GM19468 (cell line): ENCODE data around the gene ABCC3.

Experiments used
- ATAC-seq: cut with Tn5 transposase; IDR thresholded peaks from one replicate; pipeline ENCODE4 v1.9.1; 2021; ENCODE audit warnings: mild to moderate bottlenecking, moderate library complexity, moderate number of reproducible peaks; ENCODE audit not compliant: unreplicated experiment; ENCODE audit errors: extremely low read depth

The ABCC3 gene

DNA sequence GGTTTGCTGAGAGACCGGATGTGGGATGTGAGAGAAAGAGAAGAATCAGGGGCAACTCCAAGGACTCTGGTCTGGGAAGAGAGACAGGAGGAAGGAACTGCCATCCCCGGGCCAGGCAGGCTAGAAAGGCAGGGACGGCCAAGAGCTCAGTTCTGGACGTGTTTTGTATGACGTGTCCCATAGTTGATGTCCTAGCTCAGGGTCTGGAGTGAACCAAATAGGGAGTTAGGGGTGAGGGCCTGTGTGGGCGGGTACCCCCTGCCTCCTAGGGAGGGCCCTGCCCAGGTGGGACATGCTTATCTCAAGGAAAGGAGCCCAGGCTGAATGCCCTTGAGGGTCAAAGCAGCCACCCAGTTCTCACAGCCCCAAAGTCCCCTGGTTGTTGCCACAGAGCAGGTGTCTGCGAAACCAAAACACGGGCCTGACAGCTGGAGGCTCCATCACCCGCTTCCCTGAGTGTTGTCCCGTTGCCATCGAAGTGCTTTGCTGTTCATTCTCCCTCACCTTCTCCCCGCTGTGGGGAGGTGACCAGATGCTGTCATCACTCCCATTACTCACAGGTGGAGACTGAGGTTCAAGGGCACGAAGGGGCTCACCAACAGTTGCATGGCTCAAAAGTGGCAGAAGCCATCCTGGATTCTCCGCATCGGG, 7.5 kb downstream of the ABCC3 start:
- ATAC-seq, result no peak

- ATAC-seq, result no peak
Observed at GRCh38 chr17:50642722-50643656, 8.3 kb downstream of the ABCC3 start.

GRCh38 chr17:50645748-50646682, 11.3 kb downstream of the ABCC3 start:
- no peak for ATAC-seq

DNA sequence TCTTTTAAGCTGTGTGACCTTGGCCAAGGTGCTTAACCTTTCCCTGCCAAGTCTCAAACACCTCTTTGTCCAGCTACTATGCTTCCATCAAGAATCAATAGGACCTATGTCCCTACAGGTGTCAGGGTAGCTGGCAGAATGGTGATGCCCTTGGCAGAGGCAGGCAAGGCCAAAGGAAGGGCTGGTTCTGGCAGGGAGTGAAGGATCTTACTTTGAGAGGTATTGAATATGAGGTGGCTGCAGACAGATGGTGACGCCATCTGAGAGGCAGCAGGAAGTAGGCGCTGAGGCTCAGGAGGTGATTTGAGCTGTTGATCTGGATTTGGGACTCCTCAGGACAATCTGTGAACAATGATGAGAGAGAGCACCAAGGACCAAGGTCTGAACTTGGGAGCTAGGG, 12.5 kb downstream of the ABCC3 start:
- no peak for ATAC-seq

- ATAC-seq, result no peak
Observed at GRCh38 chr17:50649042-50649908, 14.6 kb downstream of the ABCC3 start.

GRCh38 chr17:50651661-50652060, 17.0 kb downstream of the ABCC3 start:
- ATAC-seq, result no peak

DNA sequence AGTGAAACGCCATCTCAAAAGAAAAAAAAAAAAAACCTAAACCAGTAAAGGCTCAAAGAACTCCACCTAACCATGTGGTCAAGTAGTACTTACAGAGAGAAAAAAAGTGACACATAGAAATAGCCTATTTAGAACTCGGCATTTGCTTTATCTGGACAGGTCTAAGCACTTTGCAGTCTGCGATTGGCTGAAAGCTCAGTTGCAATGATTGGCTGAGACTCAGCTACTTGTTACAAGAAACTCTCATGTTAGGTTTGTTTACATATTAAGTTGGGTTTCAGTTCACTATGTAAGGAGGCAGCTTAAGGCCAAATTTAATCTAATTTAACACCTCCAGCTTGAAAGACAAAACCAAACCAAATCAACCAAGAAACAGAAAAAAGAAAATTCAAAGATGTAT, 19.1 kb downstream of the ABCC3 start:
- ATAC-seq, result no peak

DNA sequence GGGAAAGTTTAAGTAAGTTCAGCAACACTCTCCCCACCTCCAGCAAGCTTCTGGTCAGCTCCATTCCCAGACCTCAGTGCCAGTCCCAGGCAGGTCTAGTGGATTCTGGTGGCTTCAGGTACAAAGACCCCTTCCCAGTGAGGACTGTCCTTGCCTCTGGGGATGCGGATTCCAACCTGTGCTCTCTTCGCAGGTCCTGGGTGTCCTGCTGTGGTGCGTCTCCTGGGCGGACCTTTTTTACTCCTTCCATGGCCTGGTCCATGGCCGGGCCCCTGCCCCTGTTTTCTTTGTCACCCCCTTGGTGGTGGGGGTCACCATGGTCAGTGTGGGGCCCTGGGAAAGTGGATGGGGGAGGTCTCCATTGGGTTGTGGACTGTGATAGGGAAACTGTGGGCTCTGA, 21.8 kb downstream of the ABCC3 start:
- no peak for ATAC-seq

- no peak for ATAC-seq
Observed at GRCh38 chr17:50657054-50657453, 22.4 kb downstream of the ABCC3 start.

- no peak for ATAC-seq
Observed at GRCh38 chr17:50657627-50658026, 22.9 kb downstream of the ABCC3 start.

DNA sequence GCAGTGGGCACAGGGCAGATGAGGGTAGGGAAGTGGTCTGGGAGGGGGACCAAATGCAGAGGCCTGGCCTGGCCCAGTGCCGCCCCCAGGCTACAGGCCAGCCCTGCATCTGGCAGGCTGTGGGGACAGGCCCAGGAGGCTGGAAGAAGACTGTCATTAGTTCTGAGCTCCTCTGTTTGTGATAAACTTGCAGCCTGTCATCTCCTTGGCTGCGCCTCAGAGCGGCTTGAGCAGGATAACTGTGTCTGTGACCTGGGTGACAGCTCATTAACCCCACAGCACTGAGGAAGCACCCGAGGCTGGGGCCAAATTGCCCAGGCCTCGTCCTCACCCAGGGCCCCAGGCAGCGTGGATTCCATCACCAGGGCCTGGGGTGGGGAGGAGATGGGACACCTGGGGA, 23.9 kb downstream of the ABCC3 start:
- ATAC-seq, result no peak

DNA sequence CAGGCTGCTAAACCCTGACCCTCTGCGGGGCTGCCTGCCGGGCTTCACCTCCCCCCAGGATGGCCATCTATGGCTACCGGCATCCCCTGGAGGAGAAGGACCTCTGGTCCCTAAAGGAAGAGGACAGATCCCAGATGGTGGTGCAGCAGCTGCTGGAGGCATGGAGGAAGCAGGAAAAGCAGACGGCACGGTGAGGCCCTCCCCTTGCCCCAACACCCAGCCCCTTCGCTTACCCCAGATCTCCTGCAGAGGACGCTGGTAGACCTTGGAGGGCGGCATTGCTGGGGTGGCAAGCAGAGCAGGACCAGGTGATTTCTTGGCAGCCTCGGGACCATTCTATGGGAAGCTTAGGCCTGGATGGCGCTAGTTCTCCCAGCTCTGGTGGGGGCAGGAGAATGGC, 24.5 kb downstream of the ABCC3 start:
- no peak for ATAC-seq

DNA sequence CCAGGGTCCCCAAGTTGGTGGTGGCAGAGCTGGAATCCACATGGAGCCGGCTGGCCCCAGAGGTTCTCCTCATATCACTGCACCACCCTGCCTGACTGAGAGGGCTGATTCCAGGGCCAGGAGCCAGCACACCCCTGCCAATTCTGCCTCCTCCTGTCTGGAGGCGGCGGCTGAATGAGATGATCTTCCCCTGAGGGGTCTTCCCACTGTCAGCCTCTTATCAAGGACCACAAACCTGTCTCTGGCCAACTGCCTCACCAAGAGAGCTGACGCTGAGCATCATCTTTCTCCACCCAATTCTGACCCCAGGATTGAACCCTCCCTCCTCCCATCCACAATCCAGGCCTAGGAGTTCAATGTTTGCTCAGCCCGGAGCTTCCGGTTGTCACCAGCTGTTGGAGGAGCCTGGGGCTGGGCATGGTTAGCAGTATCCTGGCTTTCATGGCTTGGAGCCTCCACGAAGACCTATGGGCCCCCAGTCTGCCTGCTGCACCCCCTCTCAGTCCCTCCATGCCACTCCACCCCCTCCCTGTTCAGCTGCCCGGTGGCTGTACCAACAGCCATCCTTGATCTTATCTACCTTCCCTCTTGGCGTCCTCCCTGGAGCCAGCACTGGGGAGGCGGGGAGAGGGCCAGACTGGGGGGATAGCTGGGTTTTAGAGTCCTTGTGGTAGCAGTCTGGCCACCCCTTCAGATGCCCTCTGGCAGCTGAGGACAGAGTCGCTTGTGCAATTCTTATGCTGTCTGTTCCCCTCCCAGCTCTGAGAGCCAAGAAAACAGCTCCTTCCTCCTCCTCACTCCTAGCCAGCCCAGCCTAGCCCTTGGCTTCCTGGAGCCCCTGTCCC, 25.6 kb downstream of the ABCC3 start:
- ATAC-seq, result no peak

GRCh38 chr17:50660887-50661345, 26.2 kb downstream of the ABCC3 start:
- ATAC-seq, result no peak

DNA sequence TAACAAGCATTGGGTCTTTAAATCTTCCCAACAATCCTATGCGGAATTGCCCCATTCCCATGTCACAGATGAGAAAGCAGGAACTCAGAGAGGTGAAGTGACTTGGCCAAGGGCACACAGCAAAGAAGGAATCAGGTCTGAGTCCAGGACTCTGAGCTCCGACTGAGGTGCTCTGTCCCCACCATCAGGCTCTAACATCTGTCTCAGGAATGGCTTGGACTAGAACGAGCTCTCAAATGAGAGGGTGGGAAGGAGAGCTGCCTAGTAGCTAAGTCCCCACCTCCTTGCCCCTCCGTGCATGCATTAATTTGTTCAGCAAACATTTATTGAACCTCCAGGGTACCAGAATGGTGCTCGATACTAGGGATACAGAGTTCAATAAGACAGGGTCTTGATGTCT, 26.7 kb downstream of the ABCC3 start:
- no peak for ATAC-seq

- ATAC-seq, result no peak
Observed at GRCh38 chr17:50661795-50662391, 27.2 kb downstream of the ABCC3 start.

GRCh38 chr17:50662632-50663225, 28.0 kb downstream of the ABCC3 start:
- ATAC-seq, result no peak

DNA sequence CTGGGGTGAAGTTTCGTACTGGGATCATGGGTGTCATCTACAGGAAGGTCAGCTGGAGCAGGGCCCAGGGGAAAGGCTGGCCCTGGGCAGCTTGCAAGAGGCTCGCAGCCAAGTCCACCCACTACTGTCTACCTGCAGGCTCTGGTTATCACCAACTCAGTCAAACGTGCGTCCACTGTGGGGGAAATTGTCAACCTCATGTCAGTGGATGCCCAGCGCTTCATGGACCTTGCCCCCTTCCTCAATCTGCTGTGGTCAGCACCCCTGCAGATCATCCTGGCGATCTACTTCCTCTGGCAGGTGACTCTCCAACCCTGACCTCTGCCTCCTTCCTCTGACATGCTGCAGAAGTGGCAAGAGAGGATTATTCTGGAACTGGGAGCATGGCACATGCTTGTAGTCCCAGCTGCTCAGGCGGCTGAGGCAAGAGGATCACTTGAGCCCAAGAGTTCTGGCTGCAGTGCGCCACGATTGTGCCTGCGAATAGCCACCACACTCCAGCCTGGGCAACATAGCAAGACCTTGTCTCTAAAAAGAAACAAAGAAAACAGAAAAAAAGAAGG, 29.2 kb downstream of the ABCC3 start:
- ATAC-seq, result no peak
